SKM-1 (cell line): Measurements from ENCODE around the gene SPNS1.
"Not testable (repeated sequence)": the region's sequence is repeated elsewhere in the genome, so short reads cannot be mapped to it uniquely, and the experiment has no call there.

Experiments
- DNase-seq: peaks from one replicate; lab custom pipeline; 2025; ENCODE audit not compliant: unreplicated experiment; lab: John Stamatoyannopoulos, UW

Gene SPNS1

DNA sequence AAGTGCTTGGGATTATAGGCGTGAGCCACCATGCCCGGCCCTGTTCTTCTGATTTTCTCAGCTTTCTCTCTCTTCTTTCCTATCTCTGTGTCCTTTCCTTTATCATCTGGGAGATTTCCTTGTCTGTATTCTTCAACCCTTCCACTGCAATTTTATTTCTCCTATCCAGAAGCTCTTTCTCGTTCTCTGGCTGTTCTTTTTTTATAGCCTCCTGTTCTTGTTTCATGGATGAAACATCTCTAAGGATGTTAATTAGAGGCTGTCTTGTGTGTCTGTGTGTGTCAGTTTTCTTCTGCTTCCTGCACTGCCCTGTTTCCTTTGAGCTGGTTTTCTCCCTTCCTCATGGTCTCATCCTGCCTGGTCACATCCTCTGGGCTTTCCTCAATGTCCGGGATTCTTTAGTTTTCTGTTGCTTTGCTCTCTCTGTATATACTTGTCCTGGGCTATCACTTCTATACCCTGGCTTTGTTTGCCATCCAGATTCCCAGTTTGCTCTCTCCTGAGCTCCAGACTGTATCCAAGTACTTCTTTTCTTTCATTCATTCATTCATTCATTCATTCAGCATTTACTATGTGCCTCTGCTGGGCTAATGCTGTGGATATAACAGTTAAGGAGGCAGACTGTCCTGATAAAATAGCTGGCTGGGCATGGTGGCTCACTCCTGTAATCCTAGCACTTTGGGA is 12.7 kb downstream of the SPNS1 start:
- no peak for DNase-seq

DNA sequence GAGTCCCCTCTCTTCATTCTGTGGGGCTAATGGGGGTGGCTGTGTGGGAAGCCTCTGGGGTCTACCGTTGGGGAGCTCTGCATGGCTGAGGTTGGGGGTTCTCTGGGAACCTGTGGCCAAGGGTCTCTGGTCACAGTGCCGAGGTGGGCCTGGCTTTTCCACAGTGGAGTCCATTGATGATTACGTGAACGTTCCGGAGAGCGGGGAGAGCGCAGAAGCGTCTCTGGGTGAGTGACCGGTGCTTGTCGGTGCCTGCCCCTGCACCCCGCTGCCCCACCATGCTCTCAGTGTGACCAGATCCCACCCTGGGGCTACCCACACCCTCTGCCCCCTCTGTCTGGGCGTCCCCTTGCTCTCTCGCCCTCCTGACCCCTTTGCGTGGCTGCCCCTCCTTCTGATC is 14.8 kb downstream of the SPNS1 start:
- no peak for DNase-seq

DNA sequence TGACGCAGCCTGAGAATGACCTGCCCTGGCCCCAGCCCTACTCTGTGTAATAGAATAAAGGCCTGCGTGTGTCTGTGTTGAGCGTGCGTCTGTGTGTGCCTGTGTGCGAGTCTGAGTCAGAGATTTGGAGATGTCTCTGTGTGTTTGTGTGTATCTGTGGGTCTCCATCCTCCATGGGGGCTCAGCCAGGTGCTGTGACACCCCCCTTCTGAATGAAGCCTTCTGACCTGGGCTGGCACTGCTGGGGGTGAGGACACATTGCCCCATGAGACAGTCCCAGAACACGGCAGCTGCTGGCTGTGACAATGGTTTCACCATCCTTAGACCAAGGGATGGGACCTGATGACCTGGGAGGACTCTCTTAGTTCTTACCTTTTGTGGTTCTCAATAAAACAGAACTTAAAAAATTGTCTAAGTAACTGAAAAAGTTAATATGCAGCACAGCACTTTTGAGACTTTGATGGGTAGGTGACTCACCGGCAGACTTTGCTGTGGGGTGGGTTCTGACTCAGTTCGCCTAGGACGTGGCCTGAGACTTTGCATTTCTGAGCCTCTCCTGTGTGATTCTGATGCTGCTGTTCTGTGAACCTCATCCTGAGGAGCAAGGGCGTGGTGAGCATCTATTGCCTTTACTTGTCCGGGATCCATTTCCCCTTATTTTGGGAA is 15.9 kb downstream of the SPNS1 start:
- no peak for DNase-seq

DNA sequence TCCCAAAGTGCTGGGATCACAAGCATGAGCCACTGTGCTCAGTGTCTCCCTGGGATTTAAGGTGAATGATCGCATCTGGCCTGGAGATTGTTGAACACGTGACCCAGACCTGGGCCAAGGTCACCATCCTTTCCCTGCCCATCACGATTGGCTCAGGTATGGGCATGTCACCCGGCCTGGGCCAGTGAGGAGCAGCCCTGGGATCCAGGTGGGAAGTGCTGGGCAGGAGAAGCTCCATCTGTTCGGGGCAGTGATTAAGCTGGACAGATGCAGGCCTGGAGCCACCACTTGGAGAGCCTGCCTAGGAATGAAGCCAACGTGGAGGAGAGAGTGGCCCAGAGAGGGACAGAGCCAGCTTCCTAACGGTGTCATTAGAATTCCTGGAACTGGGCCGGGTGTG is 17.1 kb downstream of the SPNS1 start:
- no peak for DNase-seq

DNA sequence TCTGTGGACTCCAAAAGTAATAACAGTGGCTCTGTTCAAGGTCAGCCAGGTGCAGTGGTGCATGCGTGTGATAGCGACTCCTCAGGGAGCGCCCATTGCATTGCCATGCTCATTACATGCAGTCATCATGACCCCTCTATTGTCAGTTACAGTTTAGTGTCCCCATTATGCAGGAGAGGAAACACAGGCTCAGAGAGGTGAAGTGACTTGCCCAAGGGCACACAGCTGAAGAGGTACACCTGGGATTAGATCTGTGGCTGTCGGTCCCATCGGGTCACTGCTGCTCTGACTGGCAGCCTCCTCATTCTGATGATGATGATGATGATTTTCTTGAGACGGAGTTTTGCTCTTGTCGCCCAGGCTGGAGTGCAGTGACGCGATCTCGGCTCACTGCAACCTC is 17.9 kb downstream of the SPNS1 start:
- no peak for DNase-seq

DNA sequence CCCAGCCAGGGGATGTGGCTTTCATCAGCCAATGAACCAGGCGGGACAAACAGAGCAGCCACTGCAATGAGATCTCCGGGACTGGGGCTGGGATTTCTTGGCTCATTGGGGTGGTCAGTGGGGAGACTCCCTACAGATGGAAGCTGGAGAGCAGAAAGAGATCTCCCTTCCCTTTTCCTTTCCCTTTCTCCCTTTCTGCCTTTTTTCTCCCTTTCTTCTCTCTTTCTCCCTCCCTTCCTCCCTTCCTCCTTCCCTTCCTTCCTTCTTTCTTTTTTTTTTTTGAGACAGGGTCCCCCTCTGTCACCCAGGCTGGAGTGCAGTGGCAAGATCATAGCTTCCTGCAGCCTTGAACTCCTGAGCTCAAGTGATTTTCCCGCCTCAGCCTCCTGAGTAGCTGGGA is 24.3 kb downstream of the SPNS1 start:
- DNase-seq = no peak

DNA sequence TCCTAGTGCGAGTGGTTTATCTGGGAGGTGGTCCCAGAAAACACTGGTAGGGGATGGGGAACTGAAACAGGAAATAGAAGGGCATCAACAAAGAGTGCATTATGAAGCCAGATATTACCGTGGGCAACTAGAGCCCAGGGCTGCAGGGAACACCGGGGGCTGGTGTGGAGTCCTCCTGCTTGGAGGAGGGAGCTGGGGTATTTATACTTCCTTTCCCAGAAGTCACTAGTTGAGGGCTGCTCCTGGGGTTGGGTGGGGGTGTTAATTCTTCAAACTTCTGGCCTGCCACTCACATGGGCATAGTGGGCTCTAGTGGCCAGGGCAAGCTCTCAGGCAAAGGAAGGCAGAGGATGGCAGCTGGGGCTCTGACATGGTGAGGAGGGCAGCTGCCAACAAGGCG is 25.0 kb downstream of the SPNS1 start:
- DNase-seq = no peak

DNA sequence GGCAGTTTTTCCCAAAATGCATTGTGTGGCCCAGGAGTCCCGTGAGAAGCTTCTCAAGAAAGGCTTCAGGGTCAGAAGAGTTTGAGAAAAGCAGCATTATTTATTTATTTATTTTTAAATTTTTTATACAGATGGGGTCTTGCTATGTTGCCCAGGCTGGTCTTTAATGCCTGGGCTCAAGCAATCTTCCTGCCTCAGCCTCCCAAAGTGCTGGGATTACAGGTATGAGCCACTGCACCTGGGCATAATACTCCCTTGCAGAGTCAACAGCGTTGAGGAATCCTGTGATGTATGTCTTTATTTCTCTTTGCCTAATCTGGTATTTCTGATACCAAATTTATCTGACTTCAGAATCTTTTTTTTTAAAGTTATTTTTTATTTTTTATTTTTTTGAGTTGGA is 25.4 kb downstream of the SPNS1 start:
- no peak for DNase-seq

DNA sequence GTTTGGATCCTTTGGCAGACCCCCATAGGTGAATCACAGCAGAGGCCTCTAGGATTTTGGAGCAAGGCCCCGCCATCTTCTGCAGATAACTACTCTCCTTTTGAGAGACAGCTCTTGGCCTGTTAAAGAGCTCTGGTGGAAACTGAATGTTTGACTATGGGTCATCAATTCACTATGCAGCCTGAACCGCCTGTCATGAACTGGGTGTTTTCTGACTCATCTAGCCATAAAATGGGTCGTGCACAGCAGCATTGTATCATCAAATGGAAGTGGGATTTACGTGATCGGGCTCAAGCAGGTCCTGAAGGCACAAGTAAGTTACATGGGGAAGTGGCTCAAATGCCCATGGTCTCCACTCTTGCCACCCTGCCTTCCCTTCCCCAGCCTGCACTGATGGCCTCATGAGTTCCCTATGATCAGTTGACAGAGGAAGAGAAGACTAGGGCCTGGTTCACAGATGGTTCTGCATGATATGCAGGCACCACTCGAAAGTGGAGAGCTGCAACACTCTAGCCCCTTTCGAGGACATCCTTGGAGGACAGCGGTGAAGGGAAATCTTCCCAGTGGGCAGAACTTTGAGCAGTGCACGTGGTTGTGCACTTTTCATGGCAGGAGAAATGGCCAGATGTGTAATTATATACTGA is 30.0 kb downstream of the SPNS1 start:
- DNase-seq = not testable (repeated sequence)

DNA sequence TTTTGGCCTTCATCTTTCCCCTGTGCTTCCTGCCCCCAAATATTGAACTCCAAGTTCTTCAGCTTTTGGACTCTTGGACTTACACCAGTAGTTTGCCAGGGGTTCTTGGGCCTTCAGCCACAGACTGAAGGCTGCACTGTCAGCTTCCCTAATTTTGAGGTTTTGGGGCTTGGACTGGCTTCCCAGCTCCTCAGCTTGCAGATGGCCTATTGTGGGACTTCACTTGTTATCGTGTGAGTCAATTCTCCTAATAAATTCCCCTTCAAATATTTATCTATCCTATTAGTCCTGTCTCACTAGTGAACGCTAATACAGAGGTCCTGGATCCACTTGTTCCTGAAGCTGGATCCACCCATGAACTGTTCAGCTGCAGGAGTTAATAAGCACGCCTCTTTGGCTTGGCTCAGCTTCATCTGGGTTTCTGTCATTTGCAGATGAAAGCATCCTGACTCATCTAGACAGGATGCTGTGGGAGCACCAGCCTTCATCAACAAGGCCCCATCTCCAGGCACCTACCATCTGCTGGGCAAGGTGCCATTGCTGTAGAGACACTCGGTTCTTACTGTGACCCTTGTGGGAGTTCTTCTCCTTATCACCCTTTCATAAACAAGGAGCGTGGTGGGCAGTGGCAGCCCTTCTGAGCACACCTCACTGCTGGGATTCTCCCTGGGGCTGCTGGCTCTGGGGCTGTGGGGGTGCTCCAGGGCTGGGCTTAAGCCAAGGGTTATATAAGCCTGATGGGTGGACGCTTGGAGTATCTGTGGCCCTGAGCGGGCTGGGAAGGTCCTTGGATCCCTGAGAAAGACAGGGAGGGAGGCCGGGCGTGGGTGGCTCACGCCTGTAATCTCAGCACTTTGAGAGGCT is 33.4 kb downstream of the SPNS1 start:
- DNase-seq = no peak

DNA sequence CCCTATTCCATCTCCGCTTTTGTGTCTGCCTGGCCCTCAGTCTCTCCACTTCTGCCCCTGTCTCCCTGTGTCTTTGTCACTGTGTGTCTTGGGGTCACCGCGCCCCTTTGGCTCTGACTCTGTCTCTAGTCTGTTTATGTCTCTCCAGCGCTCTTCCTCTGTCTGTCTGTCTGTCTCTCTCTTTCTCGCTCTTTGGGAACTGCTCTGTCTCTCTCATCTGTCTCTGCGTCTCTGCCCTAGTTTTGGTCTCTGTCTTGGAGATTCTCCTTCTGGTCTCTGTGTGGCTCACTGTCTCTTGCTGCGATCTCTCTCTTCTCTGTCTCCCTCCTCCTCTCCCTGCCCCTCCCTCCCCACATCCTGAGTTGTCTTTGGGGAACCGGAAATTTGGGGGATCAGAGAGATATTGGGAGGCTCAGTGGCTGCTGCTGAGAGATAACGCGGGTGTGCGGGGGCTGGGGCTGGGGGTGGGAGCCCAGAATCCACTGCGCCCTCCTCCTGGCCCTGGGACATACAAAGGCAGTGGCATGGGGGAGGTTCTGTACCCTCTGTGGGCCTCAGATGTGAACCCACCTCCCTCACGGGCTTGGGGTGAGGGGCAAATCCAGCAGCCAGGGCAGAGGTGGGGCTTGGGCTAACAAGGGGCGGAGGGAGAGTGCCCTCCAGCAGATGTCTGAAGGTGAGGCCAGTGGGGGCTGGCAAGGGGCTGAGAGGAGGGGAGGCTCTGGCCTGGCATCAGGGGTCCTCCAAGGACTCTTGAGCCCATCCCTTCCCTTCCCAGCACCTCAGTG is 34.7 kb downstream of the SPNS1 start:
- DNase-seq = no peak

DNA sequence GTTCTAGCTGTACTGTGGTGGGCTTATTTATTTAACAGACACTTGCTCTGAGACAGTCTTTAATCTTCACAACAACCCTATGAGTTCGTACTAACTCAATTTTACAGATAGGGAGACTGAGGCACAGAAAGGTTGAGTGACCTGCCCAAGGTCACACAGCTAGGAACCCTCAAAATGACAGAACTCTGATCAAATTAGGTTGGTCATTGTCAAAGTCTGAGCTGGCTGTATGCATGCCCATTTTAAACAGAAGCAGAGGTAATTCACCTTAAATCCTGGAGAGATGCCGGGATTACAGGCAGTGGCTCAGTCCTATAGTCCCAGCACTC is 35.2 kb downstream of the SPNS1 start:
- no peak for DNase-seq

DNA sequence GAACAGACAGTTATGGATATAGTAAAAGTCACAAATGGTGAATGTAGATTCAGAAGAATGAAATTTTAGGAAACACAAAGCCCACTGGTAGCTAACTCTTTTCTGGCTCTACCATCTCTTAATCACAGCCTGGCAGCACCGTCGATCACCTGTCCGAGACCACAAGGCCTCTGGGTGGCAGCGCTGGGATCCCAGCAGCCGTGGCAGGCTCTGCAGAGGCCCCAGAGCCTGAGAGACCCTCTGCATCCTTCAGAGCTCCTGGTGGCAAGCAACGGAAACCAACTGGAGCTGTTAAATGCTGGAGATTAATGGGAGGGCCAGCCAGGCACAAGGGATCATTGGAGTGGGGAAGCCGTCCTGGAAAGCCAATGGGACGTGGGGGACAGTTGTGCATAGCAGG is 36.5 kb downstream of the SPNS1 start:
- DNase-seq = no peak

DNA sequence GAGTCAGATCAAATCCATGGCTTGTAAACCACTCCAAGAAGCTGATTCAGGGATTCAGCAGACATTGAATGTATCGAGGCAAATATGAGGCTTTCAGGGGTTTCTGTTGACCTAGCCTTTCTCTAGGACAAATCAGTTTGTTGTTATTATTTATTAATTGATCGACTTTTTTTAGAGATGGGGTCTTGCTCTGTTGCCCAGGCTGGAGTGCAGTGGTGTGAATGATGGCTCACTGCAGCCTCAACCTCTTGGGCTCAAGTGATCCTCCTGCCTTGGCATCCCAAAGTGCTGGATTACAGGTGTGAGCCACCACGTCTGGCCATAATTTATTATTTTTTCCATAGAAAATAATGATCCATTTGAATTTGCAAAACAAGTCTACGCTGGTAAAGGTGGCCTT is 37.3 kb downstream of the SPNS1 start:
- no peak for DNase-seq

DNA sequence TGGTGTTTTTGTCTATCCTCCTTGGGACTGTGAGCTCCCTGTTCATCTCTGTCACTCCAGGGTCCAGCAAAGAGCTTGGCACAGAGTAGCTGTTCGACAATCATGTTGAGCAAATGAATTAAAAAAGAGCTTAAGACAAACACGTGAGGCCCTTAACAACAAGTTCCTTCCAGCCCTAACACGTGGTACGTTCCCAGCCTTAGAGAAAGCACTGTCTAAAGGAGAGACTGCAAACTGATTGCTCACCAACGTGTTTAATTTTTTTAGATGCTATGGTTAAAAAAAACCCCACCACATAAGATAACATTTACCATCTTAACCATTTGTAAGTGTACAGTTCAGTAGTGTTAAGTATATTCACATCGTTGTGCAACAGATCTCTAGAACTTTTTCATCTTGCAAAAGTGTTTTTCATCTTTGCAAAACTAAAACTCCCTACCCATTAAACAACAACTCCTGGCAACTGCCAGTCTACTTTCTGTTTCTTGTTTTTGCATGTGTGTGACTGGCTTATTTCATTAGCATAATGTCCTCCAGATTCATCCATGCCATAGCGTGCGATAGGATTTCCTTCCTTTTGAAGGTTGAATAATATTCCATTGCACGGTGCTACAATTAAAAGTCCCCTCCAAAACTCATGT is 38.5 kb downstream of the SPNS1 start:
- no peak for DNase-seq

DNA sequence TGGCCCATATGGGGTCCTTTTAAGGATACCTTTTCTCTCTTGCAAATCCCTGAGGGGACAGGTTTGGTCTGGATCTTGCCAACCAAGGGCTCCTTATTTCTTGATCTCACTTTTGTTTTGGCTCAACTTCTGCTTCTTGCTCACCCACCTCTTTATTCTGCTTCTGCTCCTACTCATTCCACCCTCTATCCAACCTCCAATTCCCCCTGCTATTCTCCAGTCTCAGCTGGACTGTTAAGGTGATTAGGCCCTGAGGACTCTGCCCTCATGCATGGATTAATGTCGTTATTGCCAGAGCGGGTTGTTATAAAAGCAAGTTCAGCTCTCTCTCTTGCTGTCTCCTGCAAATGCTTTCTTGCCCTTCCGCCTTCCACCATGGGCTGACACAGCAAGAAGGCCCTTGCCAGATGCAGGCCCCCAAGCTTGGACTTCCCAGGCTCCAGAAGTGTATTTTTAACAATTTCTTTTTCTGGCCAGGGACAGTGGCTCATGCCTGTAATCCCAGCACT is 40.0 kb downstream of the SPNS1 start:
- DNase-seq = no peak

DNA sequence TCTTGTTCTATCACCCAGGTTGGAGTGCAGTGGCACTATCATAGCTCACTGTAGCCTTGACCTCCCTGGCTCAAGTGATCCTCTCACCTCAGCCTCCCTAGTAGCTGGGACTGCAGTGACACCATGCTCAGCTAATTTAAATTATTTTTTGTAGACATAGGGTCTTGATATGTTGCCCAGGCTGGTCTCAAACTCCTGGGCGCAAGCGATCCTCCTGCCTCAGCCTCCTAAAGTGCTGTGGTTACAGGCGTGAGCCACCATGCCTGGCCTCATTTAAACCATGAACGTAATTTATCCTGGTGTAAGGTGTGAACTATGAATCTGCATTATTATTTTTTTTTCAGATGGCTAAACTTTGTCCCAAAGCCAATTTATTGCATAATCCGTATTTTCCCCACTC is 47.6 kb downstream of the SPNS1 start:
- no peak for DNase-seq

DNA sequence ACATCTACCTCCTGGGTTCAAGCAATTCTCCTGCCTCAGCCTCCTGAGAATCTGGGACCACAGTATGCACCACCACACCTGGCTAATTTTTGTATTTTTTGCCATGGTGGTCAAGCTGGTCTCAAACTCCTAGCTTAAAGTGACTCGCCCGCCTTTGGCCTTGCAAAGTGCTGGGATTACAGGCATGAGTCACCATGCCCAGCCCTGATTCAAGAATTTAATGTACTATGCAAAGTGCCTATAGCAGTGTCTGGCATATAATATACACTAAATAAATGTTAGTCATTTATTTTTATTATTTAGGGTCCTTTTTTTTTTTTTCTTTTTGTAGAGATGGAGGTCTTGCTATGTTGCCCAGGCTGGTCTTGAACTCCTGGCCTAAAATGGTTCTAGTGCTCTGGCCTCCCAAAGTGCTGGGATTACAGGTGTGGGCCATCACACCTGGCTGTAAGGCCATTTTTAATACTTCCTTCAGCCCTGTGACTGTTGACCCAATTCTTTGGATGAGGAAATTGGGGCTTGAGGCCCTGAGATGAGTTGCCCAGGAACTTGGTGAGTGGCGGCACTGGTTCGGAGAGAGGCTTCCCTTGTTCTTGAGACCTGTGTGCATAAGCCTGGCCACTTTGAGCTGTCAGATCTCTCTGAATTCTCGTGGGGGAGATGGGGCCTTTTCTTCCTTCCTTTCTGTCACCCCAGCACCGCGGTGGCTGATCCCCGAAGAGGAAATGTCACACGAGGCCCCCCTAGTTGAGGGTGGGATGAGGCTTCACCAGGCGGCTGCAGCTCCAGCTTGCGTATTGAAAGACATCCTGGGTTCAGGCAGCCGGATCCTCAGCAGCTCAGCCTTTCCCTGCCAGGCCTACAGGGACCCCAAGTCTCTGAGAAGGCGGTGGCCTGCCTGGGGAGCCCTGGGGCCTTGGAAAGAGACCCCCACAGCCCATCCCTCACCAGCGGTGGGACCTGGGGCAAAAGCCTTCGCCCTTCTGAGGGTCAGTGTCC is 49.0 kb downstream of the SPNS1 start:
- no peak for DNase-seq

DNA sequence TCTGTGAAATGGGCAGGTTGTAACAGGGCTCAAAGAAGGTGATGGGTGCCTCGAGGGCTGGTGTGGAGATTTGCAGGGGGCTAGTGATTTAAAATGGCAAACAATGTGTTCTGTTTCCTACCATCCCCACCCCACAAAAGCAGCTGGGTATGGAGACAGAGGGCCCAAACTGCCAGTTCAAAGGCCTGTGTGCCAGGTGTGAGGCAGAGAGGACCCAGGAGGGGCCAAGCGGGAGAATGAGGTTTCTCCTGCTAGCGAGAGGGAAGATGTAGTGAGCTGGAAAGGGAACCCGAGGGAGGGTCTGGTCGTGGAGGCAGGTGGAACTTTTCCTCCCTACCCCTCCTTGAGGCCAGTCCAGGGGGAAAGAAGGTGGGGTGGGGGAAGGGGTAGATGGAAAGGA is 49.7 kb downstream of the SPNS1 start:
- no peak for DNase-seq
